ENCODE data around the gene TPPP3.

TPPP3 gene

GRCh38 chr16:67389911-67390815, 3.1 kb downstream of the TPPP3 start:
- whole genome bisulfite sequencing (ENCODE audit: insufficient coverage) = 69% methylated on average over 27 of the region's 27 CpGs

GRCh38 chr16:67388591-67388990, 4.7 kb downstream of the TPPP3 start:
- Histone ChIP-seq H3K27ac (ENCODE audit: insufficient read depth in 1 of 2, low read depth in 1 of 2, low read length in 2 of 2, poor library complexity in 1 of 2, severe bottlenecking in 2 of 2) (no peak overlapping the region), H3K9me3 (ENCODE audit: control extremely low read depth in 1 of 5, control insufficient read depth in 4 of 5, insufficient read depth in 2 of 5, low read depth in 1 of 5, low read length in 4 of 5) (no peaks in the 10 kb centered on the region), H3K27me3 (replicated peaks in 2 of 5; ENCODE audit: control insufficient read depth in 4 of 5, insufficient read depth in 5 of 5, low read length in 4 of 5) (peaks cover 0 to 18% (median 12%) of the 10 kb centered on the region in 5 experiments), H3K36me3 (ENCODE audit: control insufficient read depth in 4 of 4, insufficient read depth in 4 of 4, low read length in 3 of 4) (no peaks in the 10 kb centered on the region), H3K4me3 (ENCODE audit: control insufficient read depth in 1 of 7, extremely low read depth in 1 of 7, insufficient read depth in 4 of 7, low read depth in 2 of 7, low read length in 6 of 7) (no peak overlapping the region), H3K4me1 (ENCODE audit: control extremely low read depth in 1 of 4, control insufficient read depth in 4 of 4, insufficient read depth in 4 of 4, low read length in 3 of 4) (peaks cover 0 to 38% (median 28%) of the 10 kb centered on the region in 4 experiments)
- WGBS (ENCODE audit: insufficient coverage) = 100% methylated on average over 1 of the region's 2 CpGs
- ChIA-PET CTCF (interaction anchor here (0.6 to 1.7 kb wide), 4 partner anchors 11 to 82 kb away, joined by 3 to 7 read pairs (median 6); no protein-coding TSS in a partner anchor), POLR2A (no interaction called here)
- no peak for DNase-seq

More at GRCh38 chr16:67389911-67390815, 3.1 kb downstream of the TPPP3 start:
- DNase-seq = peak; percentile 55 to 82 (median 81)
- Histone ChIP-seq H3K27ac (ENCODE audit: insufficient read depth in 1 of 2, low read depth in 1 of 2, low read length in 2 of 2, poor library complexity in 1 of 2, severe bottlenecking in 2 of 2) (no peak overlapping the region), H3K27me3 (replicated peaks in 2 of 5; ENCODE audit: control insufficient read depth in 4 of 5, insufficient read depth in 5 of 5, low read length in 4 of 5) (peaks cover 0 to 34% (median 22%) of the 10 kb centered on the region in 5 experiments), H3K36me3 (ENCODE audit: control insufficient read depth in 4 of 4, insufficient read depth in 4 of 4, low read length in 3 of 4) (no peaks in the 10 kb centered on the region), H3K9me3 (ENCODE audit: control extremely low read depth in 1 of 5, control insufficient read depth in 4 of 5, insufficient read depth in 2 of 5, low read depth in 1 of 5, low read length in 4 of 5) (no peaks in the 10 kb centered on the region), H3K4me1 (ENCODE audit: control extremely low read depth in 1 of 4, control insufficient read depth in 4 of 4, insufficient read depth in 4 of 4, low read length in 3 of 4) (peaks cover 0 to 54% (median 42%) of the 10 kb centered on the region in 4 experiments), H3K4me3 (ENCODE audit: control insufficient read depth in 1 of 7, extremely low read depth in 1 of 7, insufficient read depth in 4 of 7, low read depth in 2 of 7, low read length in 6 of 7) (no peak overlapping the region)
- CTCF ChIA-PET = interaction anchor here (0.9 to 5.3 kb wide), 6 partner anchors 9 to 130 kb away, joined by 3 to 40 read pairs (median 4); no protein-coding TSS in a partner anchor
- POLR2A ChIA-PET = interaction anchor here (0.5 to 0.7 kb wide), 2 partner anchors 9 to 40 kb away, joined by 4 read pairs; no protein-coding TSS in a partner anchor

GRCh38 chr16:67388191-67388590, 5.1 kb downstream of the TPPP3 start:
- WGBS (ENCODE audit: insufficient coverage) = 97% methylated on average over 8 of the region's 8 CpGs
- no peak overlapping the region for H3K27ac ChIP-seq (ENCODE audit: insufficient read depth in 1 of 2, low read depth in 1 of 2, low read length in 2 of 2, poor library complexity in 1 of 2, severe bottlenecking in 2 of 2)
- peaks cover 0 to 34% (median 25%) of the 10 kb centered on the region in 4 experiments for H3K4me1 ChIP-seq (ENCODE audit: control extremely low read depth in 1 of 4, control insufficient read depth in 4 of 4, insufficient read depth in 4 of 4, low read length in 3 of 4)
- H3K36me3 ChIP-seq (ENCODE audit: control insufficient read depth in 4 of 4, insufficient read depth in 4 of 4, low read length in 3 of 4) = no peaks in the 10 kb centered on the region
- no peak for DNase-seq
- CTCF ChIA-PET = interaction anchor here (0.6 to 1.7 kb wide), 3 partner anchors 11 to 82 kb away, joined by 4 to 7 read pairs (median 7); no protein-coding TSS in a partner anchor
- no peaks in the 10 kb centered on the region for H3K9me3 ChIP-seq (ENCODE audit: control extremely low read depth in 1 of 5, control insufficient read depth in 4 of 5, insufficient read depth in 2 of 5, low read depth in 1 of 5, low read length in 4 of 5)
- POLR2A ChIA-PET = no interaction called here
- no peak overlapping the region for H3K4me3 ChIP-seq (ENCODE audit: control insufficient read depth in 1 of 7, extremely low read depth in 1 of 7, insufficient read depth in 4 of 7, low read depth in 2 of 7, low read length in 6 of 7)
- H3K27me3 ChIP-seq (replicated peaks in 2 of 5; ENCODE audit: control insufficient read depth in 4 of 5, insufficient read depth in 5 of 5, low read length in 4 of 5) = peaks cover 0 to 14% (median 12%) of the 10 kb centered on the region in 5 experiments

- no peaks in the 10 kb centered on the region for H3K36me3 ChIP-seq (ENCODE audit: control insufficient read depth in 4 of 4, insufficient read depth in 4 of 4, low read length in 3 of 4)
- H3K4me1 ChIP-seq (ENCODE audit: control extremely low read depth in 1 of 4, control insufficient read depth in 4 of 4, insufficient read depth in 4 of 4, low read length in 3 of 4) = peaks cover 0 to 28% (median 23%) of the 10 kb centered on the region in 4 experiments
- POLR2A ChIA-PET = no interaction called here
- no peak overlapping the region for H3K27ac ChIP-seq (ENCODE audit: insufficient read depth in 1 of 2, low read depth in 1 of 2, low read length in 2 of 2, poor library complexity in 1 of 2, severe bottlenecking in 2 of 2)
- H3K4me3 ChIP-seq (ENCODE audit: control insufficient read depth in 1 of 7, extremely low read depth in 1 of 7, insufficient read depth in 4 of 7, low read depth in 2 of 7, low read length in 6 of 7) = no peak overlapping the region
- CTCF ChIA-PET = interaction anchor here (1.1 to 1.7 kb wide), 3 partner anchors 12 to 38 kb away, joined by 4 to 7 read pairs (median 7); no protein-coding TSS in a partner anchor
- 97% methylated on average over 8 of the region's 8 CpGs for WGBS (ENCODE audit: insufficient coverage)
- no peak for DNase-seq
- H3K9me3 ChIP-seq (ENCODE audit: control extremely low read depth in 1 of 5, control insufficient read depth in 4 of 5, insufficient read depth in 2 of 5, low read depth in 1 of 5, low read length in 4 of 5) = no peaks in the 10 kb centered on the region
- peaks cover 0 to 8% (median 7%) of the 10 kb centered on the region in 5 experiments for H3K27me3 ChIP-seq (replicated peaks in 2 of 5; ENCODE audit: control insufficient read depth in 4 of 5, insufficient read depth in 5 of 5, low read length in 4 of 5)
These were observed 5.7 kb downstream of the TPPP3 start for GRCh38 chr16:67387479-67388079.

GRCh38 chr16:67386861-67387455, 6.3 kb downstream of the TPPP3 start:
- DNase-seq = no peak
- H3K27ac ChIP-seq (ENCODE audit: insufficient read depth in 1 of 2, low read depth in 1 of 2, low read length in 2 of 2, poor library complexity in 1 of 2, severe bottlenecking in 2 of 2) = no peak overlapping the region
- peaks cover 0 to 5% (median 2%) of the 10 kb centered on the region in 5 experiments for H3K27me3 ChIP-seq (replicated peaks in 2 of 5; ENCODE audit: control insufficient read depth in 4 of 5, insufficient read depth in 5 of 5, low read length in 4 of 5)
- no peak overlapping the region for H3K4me3 ChIP-seq (ENCODE audit: control insufficient read depth in 1 of 7, extremely low read depth in 1 of 7, insufficient read depth in 4 of 7, low read depth in 2 of 7, low read length in 6 of 7)
- CTCF ChIA-PET = interaction anchor here (1.3 to 3.5 kb wide), 3 partner anchors 9 to 37 kb away, joined by 3 to 16 read pairs (median 4); no protein-coding TSS in a partner anchor
- no peaks in the 10 kb centered on the region for H3K9me3 ChIP-seq (ENCODE audit: control extremely low read depth in 1 of 5, control insufficient read depth in 4 of 5, insufficient read depth in 2 of 5, low read depth in 1 of 5, low read length in 4 of 5)
- POLR2A ChIA-PET = no interaction called here
- H3K4me1 ChIP-seq (ENCODE audit: control extremely low read depth in 1 of 4, control insufficient read depth in 4 of 4, insufficient read depth in 4 of 4, low read length in 3 of 4) = peaks cover 0 to 24% (median 21%) of the 10 kb centered on the region in 4 experiments
- WGBS (ENCODE audit: insufficient coverage) = 94% methylated on average over 5 of the region's 5 CpGs
- H3K36me3 ChIP-seq (ENCODE audit: control insufficient read depth in 4 of 4, insufficient read depth in 4 of 4, low read length in 3 of 4) = no peaks in the 10 kb centered on the region

GRCh38 chr16:67384778-67385510, 8.4 kb downstream of the TPPP3 start:
- H3K27ac ChIP-seq (ENCODE audit: insufficient read depth in 1 of 2, low read depth in 1 of 2, low read length in 2 of 2, poor library complexity in 1 of 2, severe bottlenecking in 2 of 2) = no peak overlapping the region
- DNase-seq = no peak
- no peaks in the 10 kb centered on the region for H3K9me3 ChIP-seq (ENCODE audit: control extremely low read depth in 1 of 5, control insufficient read depth in 4 of 5, insufficient read depth in 2 of 5, low read depth in 1 of 5, low read length in 4 of 5)
- H3K27me3 ChIP-seq (replicated peaks in 2 of 5; ENCODE audit: control insufficient read depth in 4 of 5, insufficient read depth in 5 of 5, low read length in 4 of 5) = peaks cover 0 to 5% (median 0%) of the 10 kb centered on the region in 5 experiments
- WGBS (ENCODE audit: insufficient coverage) = 100% methylated on average over 6 of the region's 8 CpGs
- no peak overlapping the region for H3K4me3 ChIP-seq (ENCODE audit: control insufficient read depth in 1 of 7, extremely low read depth in 1 of 7, insufficient read depth in 4 of 7, low read depth in 2 of 7, low read length in 6 of 7)
- peaks cover 0 to 5% (median 4%) of the 10 kb centered on the region in 4 experiments for H3K4me1 ChIP-seq (ENCODE audit: control extremely low read depth in 1 of 4, control insufficient read depth in 4 of 4, insufficient read depth in 4 of 4, low read length in 3 of 4)
- ChIA-PET POLR2A (no interaction called here), CTCF (interaction anchor here (1.3 to 6.8 kb wide), 5 partner anchors 8 to 34 kb away, joined by 3 to 40 read pairs (median 7); partner anchors contain the start of gene TPPP3)
- no peaks in the 10 kb centered on the region for H3K36me3 ChIP-seq (ENCODE audit: control insufficient read depth in 4 of 4, insufficient read depth in 4 of 4, low read length in 3 of 4)

Data from common myeloid progenitor, CD34-positive (primary cell).